ENCODE results near the gene PSTPIP2.

DNA sequence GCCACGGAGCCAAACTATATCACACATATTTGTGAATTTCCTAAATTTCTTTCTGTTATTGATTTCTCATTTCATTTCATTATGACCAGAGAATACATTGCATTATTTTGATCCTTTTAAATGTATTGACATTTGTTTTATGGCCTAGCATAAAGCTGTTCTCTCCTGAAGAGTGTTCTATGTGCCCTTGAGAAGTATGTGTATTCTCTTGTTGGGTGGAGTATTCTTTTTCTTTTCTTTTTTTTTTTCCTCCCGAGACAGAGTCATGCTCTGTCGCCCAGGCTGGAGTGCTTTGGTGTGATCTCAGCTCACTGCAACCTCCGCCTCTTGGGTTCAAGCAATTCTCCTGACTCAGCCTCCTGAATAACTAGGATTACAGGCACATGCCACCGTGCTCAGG is 37.3 kb upstream of the PSTPIP2 start:
- TF ChIP-seq, protein P1, sequence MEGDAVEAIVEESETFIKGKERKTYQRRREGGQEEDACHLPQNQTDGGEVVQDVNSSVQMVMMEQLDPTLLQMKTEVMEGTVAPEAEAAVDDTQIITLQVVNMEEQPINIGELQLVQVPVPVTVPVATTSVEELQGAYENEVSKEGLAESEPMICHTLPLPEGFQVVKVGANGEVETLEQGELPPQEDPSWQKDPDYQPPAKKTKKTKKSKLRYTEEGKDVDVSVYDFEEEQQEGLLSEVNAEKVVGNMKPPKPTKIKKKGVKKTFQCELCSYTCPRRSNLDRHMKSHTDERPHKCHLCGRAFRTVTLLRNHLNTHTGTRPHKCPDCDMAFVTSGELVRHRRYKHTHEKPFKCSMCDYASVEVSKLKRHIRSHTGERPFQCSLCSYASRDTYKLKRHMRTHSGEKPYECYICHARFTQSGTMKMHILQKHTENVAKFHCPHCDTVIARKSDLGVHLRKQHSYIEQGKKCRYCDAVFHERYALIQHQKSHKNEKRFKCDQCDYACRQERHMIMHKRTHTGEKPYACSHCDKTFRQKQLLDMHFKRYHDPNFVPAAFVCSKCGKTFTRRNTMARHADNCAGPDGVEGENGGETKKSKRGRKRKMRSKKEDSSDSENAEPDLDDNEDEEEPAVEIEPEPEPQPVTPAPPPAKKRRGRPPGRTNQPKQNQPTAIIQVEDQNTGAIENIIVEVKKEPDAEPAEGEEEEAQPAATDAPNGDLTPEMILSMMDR (IDR thresholded peaks at IDR 0.05 in 8 of 11, conservative IDR thresholded peaks at IDR 0.05 in 3 of 11) = no peak
- TF ChIP-seq POLR2A (IDR thresholded peaks at IDR 0.05) = no peak
- no peak for TF ChIP-seq POLR2AphosphoS5 (IDR thresholded peaks at IDR 0.05)

All from spleen (tissue), 7 donors.